ENCODE results near the gene CCDC190.

CCDC190 gene

DNA sequence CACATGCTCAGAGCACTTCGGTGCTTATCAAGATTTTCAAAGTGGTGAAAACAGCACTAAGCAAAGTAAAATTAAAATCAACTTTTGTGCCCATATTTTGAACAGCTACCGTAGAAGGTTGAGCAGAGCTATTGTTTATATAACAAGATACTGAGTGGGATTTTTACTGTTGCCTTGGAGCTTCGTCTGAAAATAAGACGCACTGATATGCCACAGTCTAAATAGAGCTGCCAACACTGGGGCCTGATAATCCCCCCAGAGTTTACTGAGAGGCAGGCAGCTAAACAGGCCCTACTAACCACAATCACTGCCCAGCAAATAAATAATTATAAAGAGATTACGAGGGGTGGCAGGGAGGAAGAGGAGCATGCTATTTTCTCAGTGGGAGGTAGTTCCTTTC lies 650 bp upstream of the CCDC190 start:
- TF ChIP-seq HDGF (IDR thresholded peaks at IDR 0.05; ENCODE audit: borderline replicate concordance) (no peak), ELF4 (IDR thresholded peaks at IDR 0.05) (no peak), LEF1 (IDR thresholded peaks at IDR 0.05; ENCODE audit: borderline replicate concordance) (no peak), BHLHE40 (IDR thresholded peaks at IDR 0.05; ENCODE audit: borderline replicate concordance) (no peak), TARDBP (IDR thresholded peaks at IDR 0.05) (no peak), SP1 (IDR thresholded peaks at IDR 0.05) (no peak), SUZ12 (IDR thresholded peaks at IDR 0.05) (no peak), ARNT (IDR thresholded peaks at IDR 0.05) (no peak), FOXA1 (IDR thresholded peaks at IDR 0.05) (no peak), NFRKB (IDR thresholded peaks at IDR 0.05) (no peak), FOXM1 (IDR thresholded peaks at IDR 0.05; ENCODE audit: borderline replicate concordance) (no peak), CTBP1 (IDR thresholded peaks at IDR 0.05; ENCODE audit: borderline replicate concordance) (no peak), ZNF384 (IDR thresholded peaks at IDR 0.05) (no peak), FOXK2 (IDR thresholded peaks at IDR 0.05) (no peak), L3MBTL2 (conservative IDR thresholded peaks at IDR 0.05) (no peak)
- TF ChIP-seq, protein P1, sequence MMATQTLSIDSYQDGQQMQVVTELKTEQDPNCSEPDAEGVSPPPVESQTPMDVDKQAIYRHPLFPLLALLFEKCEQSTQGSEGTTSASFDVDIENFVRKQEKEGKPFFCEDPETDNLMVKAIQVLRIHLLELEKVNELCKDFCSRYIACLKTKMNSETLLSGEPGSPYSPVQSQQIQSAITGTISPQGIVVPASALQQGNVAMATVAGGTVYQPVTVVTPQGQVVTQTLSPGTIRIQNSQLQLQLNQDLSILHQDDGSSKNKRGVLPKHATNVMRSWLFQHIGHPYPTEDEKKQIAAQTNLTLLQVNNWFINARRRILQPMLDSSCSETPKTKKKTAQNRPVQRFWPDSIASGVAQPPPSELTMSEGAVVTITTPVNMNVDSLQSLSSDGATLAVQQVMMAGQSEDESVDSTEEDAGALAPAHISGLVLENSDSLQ (IDR thresholded peaks at IDR 0.05) = no peak
- ChIA-PET POLR2A (no interaction called here), CTCF (no interaction called here)
- DNase-seq (ENCODE audit: extremely low spot score) = no peak

DNA sequence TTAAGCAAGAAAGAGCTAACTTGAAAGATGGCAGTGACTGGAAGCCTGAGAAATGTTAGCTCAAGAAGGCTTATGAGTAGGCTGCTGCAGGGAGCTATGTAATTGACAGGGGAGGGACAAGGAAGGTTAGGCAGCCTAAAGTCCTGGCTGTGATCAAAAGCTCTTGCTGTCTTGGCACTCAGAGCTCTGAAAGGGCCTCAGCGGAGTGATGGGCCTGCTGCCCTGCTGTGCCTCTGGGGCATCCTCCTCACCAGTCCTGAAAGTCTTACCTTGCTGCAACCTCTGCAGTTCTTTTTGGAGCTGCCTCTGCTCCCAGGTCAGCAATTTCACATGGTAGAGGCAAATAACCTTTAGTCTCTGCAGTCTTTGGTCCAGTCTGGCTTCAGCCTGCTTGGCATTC lies 1.8 kb downstream of the CCDC190 start:
- CTCF ChIA-PET = no interaction called here
- TF ChIP-seq FOXK2 (IDR thresholded peaks at IDR 0.05) (no peak), CTBP1 (IDR thresholded peaks at IDR 0.05; ENCODE audit: borderline replicate concordance) (no peak), L3MBTL2 (conservative IDR thresholded peaks at IDR 0.05) (no peak), SUZ12 (IDR thresholded peaks at IDR 0.05) (no peak), ZNF384 (IDR thresholded peaks at IDR 0.05) (no peak), ELF4 (IDR thresholded peaks at IDR 0.05) (no peak), NFRKB (IDR thresholded peaks at IDR 0.05) (no peak), BHLHE40 (IDR thresholded peaks at IDR 0.05; ENCODE audit: borderline replicate concordance) (no peak), HDGF (IDR thresholded peaks at IDR 0.05; ENCODE audit: borderline replicate concordance) (no peak), TARDBP (IDR thresholded peaks at IDR 0.05) (no peak)
- TF ChIP-seq, protein P1 (IDR thresholded peaks at IDR 0.05) = no peak
- POLR2A ChIA-PET = no interaction called here
- DNase-seq (ENCODE audit: extremely low spot score) = no peak

DNA sequence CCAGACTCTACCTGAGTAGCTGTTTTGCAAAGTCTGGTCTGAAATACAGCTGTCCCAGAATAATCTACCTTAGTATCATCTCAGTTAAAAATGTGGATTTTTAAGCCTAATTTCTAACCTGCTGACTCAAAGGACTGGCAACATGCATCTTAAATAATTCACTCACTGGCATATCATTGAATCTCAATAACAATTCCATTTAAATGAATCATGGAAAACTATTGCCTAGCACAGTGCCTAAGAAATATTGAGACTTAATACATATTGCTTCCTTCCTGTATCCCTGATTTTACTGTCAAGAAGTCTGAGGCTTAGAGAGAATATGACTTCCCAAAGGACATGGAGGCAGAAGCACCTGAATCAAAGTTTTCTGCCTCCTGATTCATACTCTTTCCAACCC lies 3.1 kb downstream of the CCDC190 start:
- TF ChIP-seq CTBP1 (IDR thresholded peaks at IDR 0.05; ENCODE audit: borderline replicate concordance) = no peak
- TF ChIP-seq L3MBTL2 (conservative IDR thresholded peaks at IDR 0.05) = no peak
- TF ChIP-seq FOXK2 (IDR thresholded peaks at IDR 0.05) = no peak
- TF ChIP-seq LEF1 (IDR thresholded peaks at IDR 0.05; ENCODE audit: borderline replicate concordance) = no peak
- no peak for TF ChIP-seq NFRKB (IDR thresholded peaks at IDR 0.05)
- TF ChIP-seq, protein P1 (IDR thresholded peaks at IDR 0.05) = no peak
- TF ChIP-seq FOXA1 (IDR thresholded peaks at IDR 0.05) = no peak
- no peak for TF ChIP-seq HDGF (IDR thresholded peaks at IDR 0.05; ENCODE audit: borderline replicate concordance)
- no peak for TF ChIP-seq ARNT (IDR thresholded peaks at IDR 0.05)
- TF ChIP-seq ELF4 (IDR thresholded peaks at IDR 0.05) = no peak
- no peak for TF ChIP-seq SUZ12 (IDR thresholded peaks at IDR 0.05)
- TF ChIP-seq SP1 (IDR thresholded peaks at IDR 0.05) = no peak
- no peak for TF ChIP-seq TARDBP (IDR thresholded peaks at IDR 0.05)
- TF ChIP-seq BHLHE40 (IDR thresholded peaks at IDR 0.05; ENCODE audit: borderline replicate concordance) = no peak
- no peak for TF ChIP-seq ZNF384 (IDR thresholded peaks at IDR 0.05)
- no peak for TF ChIP-seq FOXM1 (IDR thresholded peaks at IDR 0.05; ENCODE audit: borderline replicate concordance)
- no peak for DNase-seq (ENCODE audit: extremely low spot score)
- ChIA-PET CTCF (no interaction called here), POLR2A (no interaction called here)

DNA sequence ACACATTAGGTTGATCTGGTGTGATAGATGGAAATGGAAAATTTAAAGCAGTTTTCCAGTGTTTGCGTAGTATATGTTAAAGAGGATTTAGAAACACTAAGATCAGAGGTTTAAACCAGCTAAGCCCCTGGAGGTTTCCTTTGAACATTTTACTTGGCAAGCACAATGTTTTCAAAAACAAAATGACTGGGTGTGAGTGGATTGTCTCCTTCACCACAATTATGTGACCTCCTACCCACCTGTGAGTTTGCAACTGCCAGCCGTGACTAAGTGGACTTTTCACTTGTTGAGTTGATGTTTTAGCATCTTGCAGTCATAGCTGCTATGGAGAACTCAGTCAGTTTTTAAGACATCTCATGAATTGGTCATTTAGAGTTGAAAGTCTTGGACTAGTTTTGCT lies 4.7 kb downstream of the CCDC190 start:
- DNase-seq (ENCODE audit: extremely low spot score) = no peak
- CTCF ChIA-PET = no interaction called here
- TF ChIP-seq BHLHE40 (IDR thresholded peaks at IDR 0.05; ENCODE audit: borderline replicate concordance) (no peak), L3MBTL2 (conservative IDR thresholded peaks at IDR 0.05) (no peak), ZNF384 (IDR thresholded peaks at IDR 0.05) (no peak), FOXK2 (IDR thresholded peaks at IDR 0.05) (no peak), NFRKB (IDR thresholded peaks at IDR 0.05) (no peak), SP1 (IDR thresholded peaks at IDR 0.05) (no peak), ARNT (IDR thresholded peaks at IDR 0.05) (no peak), CTBP1 (IDR thresholded peaks at IDR 0.05; ENCODE audit: borderline replicate concordance) (no peak), LEF1 (IDR thresholded peaks at IDR 0.05; ENCODE audit: borderline replicate concordance) (no peak), ELF4 (IDR thresholded peaks at IDR 0.05) (no peak), HDGF (IDR thresholded peaks at IDR 0.05; ENCODE audit: borderline replicate concordance) (no peak), FOXM1 (IDR thresholded peaks at IDR 0.05; ENCODE audit: borderline replicate concordance) (no peak), SUZ12 (IDR thresholded peaks at IDR 0.05) (no peak), TARDBP (IDR thresholded peaks at IDR 0.05) (no peak), FOXA1 (IDR thresholded peaks at IDR 0.05) (no peak)
- TF ChIP-seq, protein P1 (IDR thresholded peaks at IDR 0.05) = no peak
- POLR2A ChIA-PET = no interaction called here

DNA sequence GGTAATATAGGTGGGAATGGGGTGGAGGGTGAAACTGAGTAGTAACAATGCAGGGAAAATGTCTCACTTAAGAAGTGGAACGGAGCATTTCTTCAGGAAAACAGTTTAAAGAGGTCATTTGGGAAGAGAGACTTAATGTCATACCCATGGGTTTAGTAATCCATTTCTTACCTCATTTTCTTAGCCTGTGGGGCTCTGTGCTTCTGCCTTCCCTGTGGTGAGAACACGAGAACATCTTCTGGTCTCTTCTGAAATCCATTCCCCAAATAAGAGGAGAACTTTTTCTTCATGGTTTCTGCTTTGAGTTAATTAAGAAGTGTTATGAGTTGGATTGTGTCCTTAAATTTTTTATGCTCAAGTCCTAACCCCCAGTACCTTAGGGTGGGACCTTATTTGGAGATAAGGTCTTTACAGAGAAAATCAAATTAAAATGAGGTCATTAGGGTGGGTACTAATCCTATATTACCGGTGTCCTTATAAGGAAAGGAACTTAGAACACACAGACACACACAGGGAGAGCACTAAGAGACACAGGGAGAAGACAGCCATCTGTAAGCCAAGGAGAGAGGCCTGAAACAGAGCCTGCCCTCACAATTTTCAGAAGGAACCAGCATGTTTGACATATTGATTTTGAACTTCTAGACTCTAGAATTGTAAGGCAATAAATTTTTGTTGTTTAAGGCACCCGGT lies 5.4 kb downstream of the CCDC190 start:
- DNase-seq (ENCODE audit: extremely low spot score) = no peak
- CTCF ChIA-PET = no interaction called here
- POLR2A ChIA-PET = no interaction called here
- TF ChIP-seq FOXM1 (IDR thresholded peaks at IDR 0.05; ENCODE audit: borderline replicate concordance) (no peak), FOXK2 (IDR thresholded peaks at IDR 0.05) (no peak), SP1 (IDR thresholded peaks at IDR 0.05) (no peak), SUZ12 (IDR thresholded peaks at IDR 0.05) (no peak), LEF1 (IDR thresholded peaks at IDR 0.05; ENCODE audit: borderline replicate concordance) (no peak), FOXA1 (IDR thresholded peaks at IDR 0.05) (no peak), NFRKB (IDR thresholded peaks at IDR 0.05) (no peak), TARDBP (IDR thresholded peaks at IDR 0.05) (no peak), ARNT (IDR thresholded peaks at IDR 0.05) (no peak), BHLHE40 (IDR thresholded peaks at IDR 0.05; ENCODE audit: borderline replicate concordance) (no peak), HDGF (IDR thresholded peaks at IDR 0.05; ENCODE audit: borderline replicate concordance) (no peak), ELF4 (IDR thresholded peaks at IDR 0.05) (no peak), CTBP1 (IDR thresholded peaks at IDR 0.05; ENCODE audit: borderline replicate concordance) (no peak)
